ENCODE data around the gene CFAP69. TPM values are rescaled to one million over a fixed set of nuclear protein-coding genes. Genes with fewer than 3 reads are reported as not detected.
"Not testable (repeated sequence)": the region's sequence is repeated elsewhere in the genome, so short reads cannot be mapped to it uniquely, and the experiment has no call there.

Gene CFAP69
- total and polyA plus RNA-seq, 2 experiments from 2014 or later = 4.9 to 7.9 TPM

- no peak overlapping the region for H3K27ac ChIP-seq (ENCODE audit: low read depth)
- H3K36me3 ChIP-seq (ENCODE audit: insufficient read depth) = no peaks in the 10 kb centered on the region
- H3K4me2 ChIP-seq = no peak overlapping the region
- no peaks in the 10 kb centered on the region for H3K4me1 ChIP-seq (ENCODE audit: insufficient read depth)
- H3K27me3 Mint-ChIP-seq (ENCODE audit: insufficient read depth, low read depth, poor library complexity) = no peaks in the 10 kb centered on the region
- no peaks in the 10 kb centered on the region for H4K20me1 ChIP-seq (replicated peaks; ENCODE audit: insufficient read depth)
- H3K9me2 ChIP-seq (ENCODE audit: insufficient read depth) = no peaks in the 10 kb centered on the region
- TF ChIP-seq ZNF114 (CRISPR knock-in tag; IDR thresholded peaks at IDR 0.05) (no peak), ZNF462 (CRISPR knock-in tag; IDR thresholded peaks at IDR 0.05) (no peak), NANOG (IDR thresholded peaks at IDR 0.05; ENCODE audit: borderline replicate concordance) (no peak), STAT1 (IDR thresholded peaks at IDR 0.05; ENCODE audit: unreplicated experiment) (no peak), POLR2AphosphoS5 (IDR thresholded peaks at IDR 0.05; ENCODE audit: low read depth) (no peak), JUNB (IDR thresholded peaks at IDR 0.05; ENCODE audit: unreplicated experiment) (no peak), ETS1 (IDR thresholded peaks at IDR 0.05) (no peak), CTCF (conservative IDR thresholded peaks at IDR 0.05; ENCODE audit: low read depth in 2 of 2) (no peak), CREB1 (CRISPR knock-in tag; IDR thresholded peaks at IDR 0.05; ENCODE audit: low read depth) (no peak)
- H3K27me3 ChIP-seq (ENCODE audit: insufficient read depth) = no peaks in the 10 kb centered on the region
- no peaks in the 10 kb centered on the region for H3K36me3 Mint-ChIP-seq (ENCODE audit: low read depth)
- no peaks in the 10 kb centered on the region for H3K9me3 Mint-ChIP-seq
- DNase-seq (ENCODE audit: low spot score) (no peak), ATAC-seq (peak; percentile 45; the same call in 2 of the 3 replicates)
- no peak overlapping the region for H3K4me3 ChIP-seq
- no peak overlapping the region for H3K4me3 Mint-ChIP-seq
- H3K27ac Mint-ChIP-seq = no peak overlapping the region
- H3K79me2 ChIP-seq (replicated peaks; ENCODE audit: insufficient read depth) = no peaks in the 10 kb centered on the region
- H2AFZ ChIP-seq = peak overlapping the region; percentile 59; the same call in 1 of the 2 replicates
- no peaks in the 10 kb centered on the region for H3K4me1 Mint-ChIP-seq
- no peaks in the 10 kb centered on the region for H3F3A ChIP-seq (replicated peaks; ENCODE audit: low read depth)
Observed at GRCh38 chr7:90334193-90334843, 89.3 kb downstream of the CFAP69 start.

DNA sequence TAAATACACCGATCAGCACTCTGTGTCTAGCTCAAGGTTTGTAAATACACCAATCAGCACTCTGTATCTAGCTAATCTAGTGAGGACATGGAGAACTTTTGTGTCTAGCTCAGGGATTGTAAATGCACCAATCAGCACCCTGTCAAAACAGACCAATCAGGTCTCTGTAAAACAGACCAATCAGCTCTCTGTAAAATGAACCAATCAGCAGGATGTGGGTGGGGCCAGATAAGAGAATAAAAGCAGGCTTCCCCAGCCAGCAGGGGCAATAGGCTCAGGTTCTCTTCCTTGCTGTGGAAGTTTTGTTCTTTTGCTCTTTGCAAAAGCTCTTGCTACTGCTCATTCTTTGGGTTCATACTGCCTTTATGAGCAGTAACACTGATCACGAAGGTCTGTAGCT is 90.0 kb downstream of the CFAP69 start:
- not testable (repeated sequence) for H3K4me2 ChIP-seq; ATAC-seq; DNase-seq (ENCODE audit: low spot score); H3K4me1 Mint-ChIP-seq; H3K9me3 Mint-ChIP-seq; H3K4me1 ChIP-seq (ENCODE audit: insufficient read depth); H3K36me3 ChIP-seq (ENCODE audit: insufficient read depth); H3K4me3 Mint-ChIP-seq; H3K36me3 Mint-ChIP-seq (ENCODE audit: low read depth); H3K27me3 ChIP-seq (ENCODE audit: insufficient read depth); H4K20me1 ChIP-seq (replicated peaks; ENCODE audit: insufficient read depth); H3K27me3 Mint-ChIP-seq (ENCODE audit: insufficient read depth, low read depth, poor library complexity); H3K9me2 ChIP-seq (ENCODE audit: insufficient read depth); H3F3A ChIP-seq (replicated peaks; ENCODE audit: low read depth); H3K79me2 ChIP-seq (replicated peaks; ENCODE audit: insufficient read depth); H2AFZ ChIP-seq; H3K4me3 ChIP-seq; H3K27ac ChIP-seq (ENCODE audit: low read depth); H3K27ac Mint-ChIP-seq

Data from GM23338 (cell line).